ENCODE results near the gene GPR82. TPM values are rescaled to one million over a fixed set of nuclear protein-coding genes. Genes with fewer than 3 reads are reported as not detected.
A peak's percentile ranks its signal among the peaks of the same experiment; 100 is the strongest.

The GPR82 gene
- total RNA-seq, 4 donors from 2014 or later: 0.40 to 1.7 (median 0.88) TPM; not detected in 1

DNA sequence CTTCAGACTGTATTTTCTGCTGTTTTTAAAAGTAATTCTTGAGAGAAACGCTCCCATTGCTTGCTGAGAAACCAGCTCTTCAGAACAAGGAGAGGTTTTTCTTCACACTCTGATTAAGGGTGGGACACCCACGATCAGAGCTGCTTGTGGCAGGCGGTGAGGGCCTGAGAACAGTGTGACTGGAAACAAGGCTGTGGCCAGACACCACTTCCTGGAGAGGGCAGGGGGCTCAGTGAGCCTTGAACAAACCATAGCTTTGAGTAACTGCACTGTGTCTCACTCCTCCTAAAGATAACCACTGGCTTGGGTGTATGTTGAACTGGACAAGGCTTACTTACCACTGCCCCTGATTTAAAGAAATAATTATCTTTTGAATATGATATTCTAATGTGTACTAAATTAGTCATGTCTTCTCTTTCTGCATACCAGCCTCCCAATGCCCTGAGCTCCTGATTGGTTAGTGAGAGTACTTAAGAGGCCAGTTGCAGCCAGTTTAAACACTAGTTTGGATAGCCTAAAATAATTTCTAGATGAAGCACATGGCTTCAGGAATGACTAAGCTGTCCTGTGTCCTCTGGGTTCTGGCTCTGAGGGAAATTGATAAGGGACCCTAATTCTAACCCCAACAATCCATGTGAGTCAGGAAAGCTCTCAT is 3.7 kb upstream of the GPR82 start:
- Histone ChIP-seq H3K27ac (peak overlapping the region in 3 of 4 donors; percentile 9 to 20 (median 14)), H3K36me3 (no peaks in the 10 kb centered on the region), H3K9me3 (no peaks in the 10 kb centered on the region), H3K4me3 (no peak overlapping the region), H3K4me1 (no peaks in the 10 kb centered on the region), H3K27me3 (no peaks in the 10 kb centered on the region)
- TF ChIP-seq, protein P1, sequence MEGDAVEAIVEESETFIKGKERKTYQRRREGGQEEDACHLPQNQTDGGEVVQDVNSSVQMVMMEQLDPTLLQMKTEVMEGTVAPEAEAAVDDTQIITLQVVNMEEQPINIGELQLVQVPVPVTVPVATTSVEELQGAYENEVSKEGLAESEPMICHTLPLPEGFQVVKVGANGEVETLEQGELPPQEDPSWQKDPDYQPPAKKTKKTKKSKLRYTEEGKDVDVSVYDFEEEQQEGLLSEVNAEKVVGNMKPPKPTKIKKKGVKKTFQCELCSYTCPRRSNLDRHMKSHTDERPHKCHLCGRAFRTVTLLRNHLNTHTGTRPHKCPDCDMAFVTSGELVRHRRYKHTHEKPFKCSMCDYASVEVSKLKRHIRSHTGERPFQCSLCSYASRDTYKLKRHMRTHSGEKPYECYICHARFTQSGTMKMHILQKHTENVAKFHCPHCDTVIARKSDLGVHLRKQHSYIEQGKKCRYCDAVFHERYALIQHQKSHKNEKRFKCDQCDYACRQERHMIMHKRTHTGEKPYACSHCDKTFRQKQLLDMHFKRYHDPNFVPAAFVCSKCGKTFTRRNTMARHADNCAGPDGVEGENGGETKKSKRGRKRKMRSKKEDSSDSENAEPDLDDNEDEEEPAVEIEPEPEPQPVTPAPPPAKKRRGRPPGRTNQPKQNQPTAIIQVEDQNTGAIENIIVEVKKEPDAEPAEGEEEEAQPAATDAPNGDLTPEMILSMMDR (IDR thresholded peaks at IDR 0.05): no peak
- no peak for TF ChIP-seq POLR2A (IDR thresholded peaks at IDR 0.05)
- peak in 2 of 3 donors; percentile 73 to 84 for DNase-seq

DNA sequence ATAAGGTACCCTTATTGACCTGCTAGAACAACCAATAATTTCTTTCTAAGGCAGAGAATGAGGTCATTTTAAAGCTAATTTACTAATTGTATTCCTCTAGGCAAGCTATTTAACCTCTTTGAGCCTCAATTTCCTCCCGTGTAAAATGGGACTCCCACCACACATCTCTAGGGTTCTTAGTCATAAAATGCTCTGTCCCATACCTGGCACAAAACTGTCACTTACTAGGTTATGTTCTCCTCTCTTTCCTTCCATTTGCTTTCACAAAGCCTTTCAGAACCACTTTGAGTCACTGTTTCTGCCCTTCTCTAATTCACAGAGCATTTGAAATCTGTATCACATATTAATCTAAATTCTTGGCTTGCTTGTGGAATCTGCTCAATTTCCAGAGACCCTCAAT is 2.4 kb upstream of the GPR82 start:
- H3K27ac ChIP-seq: no peak overlapping the region
- H3K36me3 ChIP-seq: no peaks in the 10 kb centered on the region
- H3K4me1 ChIP-seq: no peaks in the 10 kb centered on the region
- no peak for DNase-seq
- H3K27me3 ChIP-seq: no peaks in the 10 kb centered on the region
- H3K4me3 ChIP-seq: no peak overlapping the region
- no peaks in the 10 kb centered on the region for H3K9me3 ChIP-seq
- TF ChIP-seq, protein P1 (IDR thresholded peaks at IDR 0.05): no peak
- TF ChIP-seq POLR2A (IDR thresholded peaks at IDR 0.05): no peak

DNA sequence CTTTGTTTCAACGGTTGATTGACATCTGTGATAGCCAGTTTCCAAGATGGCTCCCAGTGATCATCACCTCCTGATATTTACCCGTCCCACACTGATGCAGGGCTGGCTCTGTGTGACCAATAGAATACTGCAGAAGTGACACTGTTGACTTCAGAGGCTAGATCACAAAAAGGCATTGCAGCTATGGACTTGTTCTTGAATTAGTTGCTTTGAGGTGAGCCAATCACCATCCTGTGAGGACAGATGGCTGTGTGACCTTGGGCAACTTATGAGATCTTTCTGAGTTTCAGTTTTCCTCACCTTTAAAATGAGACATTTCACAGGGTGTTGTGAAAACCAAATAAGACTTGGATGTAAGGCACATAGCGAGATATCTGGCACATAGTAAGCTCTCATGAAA is 1.8 kb upstream of the GPR82 start:
- no peak for DNase-seq
- TF ChIP-seq POLR2A (IDR thresholded peaks at IDR 0.05): no peak
- TF ChIP-seq, protein P1 (IDR thresholded peaks at IDR 0.05): no peak
- H3K9me3 ChIP-seq: no peaks in the 10 kb centered on the region
- H3K36me3 ChIP-seq: no peaks in the 10 kb centered on the region
- H3K4me3 ChIP-seq: no peak overlapping the region
- no peaks in the 10 kb centered on the region for H3K27me3 ChIP-seq
- no peaks in the 10 kb centered on the region for H3K4me1 ChIP-seq
- no peak overlapping the region for H3K27ac ChIP-seq

DNA sequence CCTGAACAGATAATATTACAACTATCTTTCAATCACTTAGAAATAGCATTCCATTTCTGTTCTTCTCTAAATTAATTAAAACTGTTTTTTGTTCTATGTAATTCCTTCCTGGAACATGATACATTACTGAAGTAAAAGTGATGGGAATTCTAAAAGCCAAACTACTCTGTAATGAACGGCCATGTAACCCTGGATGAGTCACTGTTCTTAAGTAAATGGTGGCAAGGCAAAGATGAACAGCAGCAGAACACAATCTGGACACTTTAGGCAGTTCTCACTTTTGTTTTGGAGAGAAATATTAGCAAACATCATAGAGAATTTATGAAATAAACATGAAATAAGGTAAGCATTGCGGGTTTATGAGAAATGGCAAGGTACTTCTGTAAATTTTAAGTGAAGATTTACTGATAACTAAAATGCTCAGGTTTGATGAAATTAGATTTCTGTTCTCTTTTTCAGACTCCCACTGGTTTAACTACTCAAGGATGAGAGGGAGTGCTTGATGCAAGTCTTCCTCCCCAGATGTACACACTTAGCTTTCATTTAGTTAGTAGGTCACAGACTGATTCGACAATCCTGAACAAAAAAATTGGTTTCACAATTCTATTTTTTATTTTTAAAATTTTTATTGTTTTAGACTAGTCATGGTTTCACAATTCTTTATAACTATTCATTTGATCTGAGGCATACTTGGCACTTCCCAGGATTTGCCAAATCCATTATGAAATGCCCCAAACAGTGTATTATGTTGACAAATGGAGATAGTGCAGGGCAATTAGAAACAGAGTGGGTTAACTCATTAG is 964 bp upstream of the GPR82 start:
- no peaks in the 10 kb centered on the region for H3K4me1 ChIP-seq
- H3K4me3 ChIP-seq: no peak overlapping the region
- no peak overlapping the region for H3K27ac ChIP-seq
- no peak for DNase-seq
- no peaks in the 10 kb centered on the region for H3K27me3 ChIP-seq
- no peaks in the 10 kb centered on the region for H3K9me3 ChIP-seq
- TF ChIP-seq, protein P1 (IDR thresholded peaks at IDR 0.05): no peak
- no peak for TF ChIP-seq POLR2A (IDR thresholded peaks at IDR 0.05)
- no peaks in the 10 kb centered on the region for H3K36me3 ChIP-seq

DNA sequence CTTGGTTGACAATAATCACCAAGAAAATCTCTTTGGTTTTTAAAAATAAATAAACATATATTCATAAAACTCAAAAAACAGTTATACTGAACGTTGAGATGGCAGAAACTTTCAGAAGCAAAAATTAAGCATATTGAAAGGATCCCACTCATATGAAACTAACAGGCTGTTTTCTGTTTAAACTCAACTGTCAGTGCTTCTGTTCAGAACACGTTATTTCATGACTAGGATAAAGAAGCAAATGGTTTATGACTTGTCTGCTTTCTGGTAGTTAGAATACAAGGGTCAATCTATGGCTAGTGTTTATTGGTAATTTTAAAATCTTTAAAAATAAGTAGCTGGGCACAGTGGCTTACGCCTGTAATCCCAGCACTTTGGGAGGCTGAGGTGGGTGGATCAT is 4.1 kb downstream of the GPR82 start:
- Histone ChIP-seq H3K4me1 (no peaks in the 10 kb centered on the region), H3K27me3 (no peaks in the 10 kb centered on the region), H3K27ac (no peak overlapping the region), H3K9me3 (no peaks in the 10 kb centered on the region), H3K36me3 (no peaks in the 10 kb centered on the region), H3K4me3 (no peak overlapping the region)
- TF ChIP-seq, protein P1 (IDR thresholded peaks at IDR 0.05): no peak
- TF ChIP-seq POLR2A (IDR thresholded peaks at IDR 0.05): no peak
- DNase-seq: no peak

Data from Peyer's patch (tissue), 4 donors.